Tibial nerve (tissue), 4 donors: ENCODE data around the gene CCDC197.

Experiments used
- CTCF ChIP-seq, 5 experiments: fragments of 200-600 bp in 3 of 5; fragments of 450-650 bp in 2 of 5; sonication (generic) in 3 of 5; IDR thresholded peaks; one replicate each; pipeline ENCODE4 v1.5.1; 2016 to 2019; ENCODE audit warnings: antibody characterized with exemption in 5 of 5, mild to moderate bottlenecking in 3 of 5, moderate library complexity in 2 of 5
- EP300 ChIP-seq, 2 donors: sonication (generic); formaldehyde crosslinking; IDR thresholded peaks; one replicate each; pipeline ENCODE4 v1.6.1; 2017; ENCODE audit warnings: antibody characterized with exemption in 2 of 2, mild to moderate bottlenecking in 1 of 2
- POLR2A ChIP-seq, 2 donors: fragments of 450-650 bp; IDR thresholded peaks; one replicate each; pipeline ENCODE4 v1.6.1; 2017; ENCODE audit warnings: antibody characterized with exemption in 2 of 2, mild to moderate bottlenecking in 2 of 2, moderate library complexity in 2 of 2

- peak in 4 of 5 experiments; percentile 17 to 43 (median 30) for TF ChIP-seq CTCF (IDR thresholded peaks at IDR 0.05)
- no peak for TF ChIP-seq EP300 (IDR thresholded peaks at IDR 0.05)
- TF ChIP-seq POLR2A (IDR thresholded peaks at IDR 0.05) = no peak
These were observed 54.0 kb downstream of the CCDC197 start for GRCh38 chr14:94051115-94051514.
